Measurements from ENCODE around the gene TSHZ3.

The TSHZ3 gene

DNA sequence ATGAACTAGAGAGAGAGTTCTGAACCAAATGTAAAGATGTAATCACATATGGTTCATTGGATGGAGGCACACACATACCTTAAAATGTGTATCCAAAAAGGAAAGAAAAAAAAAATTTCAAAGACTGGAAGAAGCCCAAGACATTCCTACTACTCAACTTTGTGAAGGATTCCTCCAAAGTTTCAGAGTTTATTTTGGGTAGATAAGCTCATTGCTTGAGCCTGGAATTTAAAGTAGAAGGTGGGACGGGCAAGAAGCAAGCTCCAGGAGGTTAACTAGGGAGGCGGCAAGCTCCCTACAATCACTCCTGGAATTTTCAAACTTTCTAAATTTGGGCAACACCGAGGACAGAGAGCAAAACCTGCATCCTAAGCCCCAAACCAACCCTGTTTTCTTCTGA lies 1.9 kb downstream of the TSHZ3 start:
- Histone ChIP-seq H3K4me1 (ENCODE audit: control insufficient read depth, insufficient read depth, low read length) (peaks cover 32% of the 10 kb centered on the region), H3K27me3 (ENCODE audit: control insufficient read depth in 1 of 2, insufficient read depth in 2 of 2, low read length in 2 of 2) (no peaks in the 10 kb centered on the region), H3K9ac (ENCODE audit: low read length in 2 of 2) (peak overlapping the region in 1 of 2 donors; percentile 52), H3K27ac (ENCODE audit: low read length) (peak overlapping the region; percentile 67), H3K4me3 (ENCODE audit: low read length in 2 of 2) (peak overlapping the region; percentile 60 to 83), H3K9me3 (ENCODE audit: control insufficient read depth in 2 of 2, low read length in 2 of 2) (no peaks in the 10 kb centered on the region), H3K36me3 (ENCODE audit: control insufficient read depth in 2 of 2, insufficient read depth in 2 of 2, low read length in 2 of 2) (no peaks in the 10 kb centered on the region)

DNA sequence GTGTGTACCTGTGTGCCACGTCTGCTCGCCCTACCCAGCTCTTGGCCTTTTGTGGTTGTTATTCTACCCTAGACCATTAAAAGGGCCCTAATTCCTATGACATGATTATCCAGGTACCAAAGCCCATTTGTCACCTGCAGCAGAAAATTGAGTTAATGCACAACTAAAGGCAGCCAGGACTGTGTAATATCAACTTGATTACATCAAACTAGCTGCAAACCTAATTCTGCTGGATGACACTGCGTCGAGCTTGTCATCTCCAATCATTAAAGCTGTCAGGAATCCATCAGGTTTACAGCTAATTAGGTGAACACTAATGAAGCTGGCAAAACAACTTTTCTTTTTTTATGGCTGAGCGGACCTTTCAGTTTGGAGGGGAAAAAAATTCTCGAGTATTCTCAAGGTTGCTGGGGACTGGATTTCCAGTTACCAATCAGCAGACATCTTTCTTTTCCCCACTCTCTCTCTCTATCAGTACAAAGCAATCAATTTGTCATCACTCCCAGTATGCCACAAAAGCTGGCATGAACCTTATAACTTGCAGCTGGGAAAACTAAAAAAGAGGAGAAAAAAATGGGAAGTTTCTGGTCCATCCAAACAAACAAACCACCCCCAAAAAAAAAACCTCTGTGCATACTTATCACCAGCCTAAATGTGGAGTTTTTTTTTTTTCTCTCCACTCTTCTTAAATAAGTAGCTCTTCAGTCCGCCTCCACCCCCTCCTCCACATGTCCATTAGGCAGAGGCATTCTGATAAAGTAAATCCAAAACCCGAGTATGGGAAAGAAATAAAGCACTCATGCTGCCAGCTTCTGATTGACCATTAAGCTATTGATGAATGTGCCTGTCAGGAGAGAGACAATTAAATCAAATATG lies 2.8 kb downstream of the TSHZ3 start:
- Histone ChIP-seq H3K27me3 (ENCODE audit: control insufficient read depth in 1 of 2, insufficient read depth in 2 of 2, low read length in 2 of 2) (no peaks in the 10 kb centered on the region), H3K4me3 (ENCODE audit: low read length in 2 of 2) (no peak overlapping the region), H3K36me3 (ENCODE audit: control insufficient read depth in 2 of 2, insufficient read depth in 2 of 2, low read length in 2 of 2) (no peaks in the 10 kb centered on the region), H3K9me3 (ENCODE audit: control insufficient read depth in 2 of 2, low read length in 2 of 2) (no peaks in the 10 kb centered on the region), H3K9ac (ENCODE audit: low read length in 2 of 2) (no peak overlapping the region), H3K27ac (ENCODE audit: low read length) (peak overlapping the region; percentile 31), H3K4me1 (ENCODE audit: control insufficient read depth, insufficient read depth, low read length) (peaks cover 24% of the 10 kb centered on the region)

DNA sequence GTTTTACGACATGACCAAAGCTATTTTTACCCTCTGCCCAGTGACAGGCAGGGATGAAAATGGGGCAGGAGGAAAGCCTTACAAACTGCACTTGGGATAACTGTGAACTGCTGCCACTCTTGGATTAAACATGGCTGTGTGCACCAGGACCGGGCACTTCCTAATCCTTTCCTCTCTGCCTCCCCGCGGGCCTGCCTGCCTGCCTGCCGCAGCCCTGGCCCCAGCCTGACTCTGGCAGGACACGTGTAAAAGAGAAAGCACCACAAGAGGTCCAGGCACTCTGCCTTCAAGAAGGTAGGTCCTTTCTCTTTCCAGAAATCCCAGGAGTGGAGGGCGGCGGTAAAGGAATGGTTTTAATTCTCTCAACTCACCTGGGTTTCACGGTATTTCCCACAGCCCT lies 4.8 kb downstream of the TSHZ3 start:
- Histone ChIP-seq H3K27ac (ENCODE audit: low read length) (peak overlapping the region; percentile 64), H3K27me3 (ENCODE audit: control insufficient read depth in 1 of 2, insufficient read depth in 2 of 2, low read length in 2 of 2) (no peaks in the 10 kb centered on the region), H3K9me3 (ENCODE audit: control insufficient read depth in 2 of 2, low read length in 2 of 2) (no peaks in the 10 kb centered on the region), H3K4me3 (ENCODE audit: low read length in 2 of 2) (peak overlapping the region in 1 of 2 donors; percentile 35), H3K9ac (ENCODE audit: low read length in 2 of 2) (peak overlapping the region in 1 of 2 donors; percentile 13), H3K36me3 (ENCODE audit: control insufficient read depth in 2 of 2, insufficient read depth in 2 of 2, low read length in 2 of 2) (no peaks in the 10 kb centered on the region), H3K4me1 (ENCODE audit: control insufficient read depth, insufficient read depth, low read length) (peaks cover 42% of the 10 kb centered on the region)

DNA sequence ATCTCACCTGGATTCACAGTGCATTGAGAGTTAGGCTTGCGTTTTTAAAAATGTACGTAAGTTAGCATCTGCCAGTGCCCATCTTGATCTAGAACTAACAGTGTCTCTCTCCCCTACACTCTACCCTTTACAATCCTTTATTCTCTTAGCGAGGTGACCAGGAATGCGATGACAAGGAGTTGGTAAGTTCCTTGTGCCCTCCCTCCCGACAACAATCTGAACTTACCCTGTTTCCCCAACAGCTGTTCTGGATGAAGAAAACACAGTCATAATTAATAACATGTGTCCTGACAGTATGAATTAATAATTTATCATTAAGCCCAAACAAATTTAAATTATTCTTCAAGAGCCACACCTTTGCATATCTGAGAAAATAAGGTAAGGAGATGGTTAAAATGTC lies 6.3 kb downstream of the TSHZ3 start:
- no peak overlapping the region for H3K4me3 ChIP-seq (ENCODE audit: low read length in 2 of 2)
- no peaks in the 10 kb centered on the region for H3K36me3 ChIP-seq (ENCODE audit: control insufficient read depth in 2 of 2, insufficient read depth in 2 of 2, low read length in 2 of 2)
- no peak overlapping the region for H3K9ac ChIP-seq (ENCODE audit: low read length in 2 of 2)
- peaks cover 53% of the 10 kb centered on the region for H3K4me1 ChIP-seq (ENCODE audit: control insufficient read depth, insufficient read depth, low read length)
- H3K27me3 ChIP-seq (ENCODE audit: control insufficient read depth in 1 of 2, insufficient read depth in 2 of 2, low read length in 2 of 2): no peaks in the 10 kb centered on the region
- no peaks in the 10 kb centered on the region for H3K9me3 ChIP-seq (ENCODE audit: control insufficient read depth in 2 of 2, low read length in 2 of 2)
- H3K27ac ChIP-seq (ENCODE audit: low read length): no peak overlapping the region

DNA sequence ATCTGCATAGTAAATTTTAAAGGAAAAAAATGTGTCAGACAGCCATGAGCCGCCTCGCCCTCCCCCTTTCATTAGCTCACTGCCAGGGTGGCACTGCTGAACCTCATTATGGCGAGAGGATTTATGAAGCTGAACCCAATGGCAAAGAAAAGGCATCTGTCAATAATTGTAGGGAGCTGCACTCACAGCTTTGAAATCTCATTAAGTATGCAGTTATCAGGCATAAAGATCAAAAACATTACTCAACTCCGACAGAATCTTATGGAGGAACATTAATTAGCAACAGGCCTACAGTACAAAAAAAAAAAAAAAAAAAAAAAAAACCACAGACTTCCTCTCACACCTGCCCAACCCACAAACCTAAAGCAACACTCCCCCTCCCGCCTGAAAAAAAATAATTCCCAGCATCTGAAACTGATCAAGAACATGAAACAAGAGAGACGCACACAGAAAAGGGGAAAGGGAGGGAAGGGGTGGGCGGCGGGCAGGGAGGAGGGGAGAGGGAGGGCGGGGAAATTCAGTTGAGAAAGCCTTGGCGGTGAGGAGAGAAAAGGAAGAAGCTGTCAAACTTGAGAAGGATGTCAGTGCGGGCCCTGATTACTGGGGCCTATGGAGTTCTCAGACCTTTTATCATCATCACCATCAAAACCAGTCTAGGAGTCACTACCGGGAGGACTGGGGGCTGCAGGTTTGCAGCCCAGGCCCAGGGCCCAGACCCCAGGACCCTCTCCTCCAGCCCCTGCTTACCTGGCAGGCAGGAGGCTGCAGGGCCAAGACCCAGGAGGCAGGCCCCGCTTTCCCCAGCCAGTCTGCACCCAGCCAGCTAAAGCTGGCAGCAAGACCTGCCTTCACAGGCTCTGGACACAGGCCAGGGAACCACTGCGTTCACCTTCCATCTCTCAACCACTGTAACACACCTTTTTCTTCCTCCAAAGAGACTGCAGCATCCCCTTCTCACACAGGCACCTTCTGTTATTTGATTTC lies 8.9 kb downstream of the TSHZ3 start:
- H3K27ac ChIP-seq (ENCODE audit: low read length): peak overlapping the region; percentile 69
- no peaks in the 10 kb centered on the region for H3K36me3 ChIP-seq (ENCODE audit: control insufficient read depth in 2 of 2, insufficient read depth in 2 of 2, low read length in 2 of 2)
- peaks cover 58% of the 10 kb centered on the region for H3K4me1 ChIP-seq (ENCODE audit: control insufficient read depth, insufficient read depth, low read length)
- H3K27me3 ChIP-seq (ENCODE audit: control insufficient read depth in 1 of 2, insufficient read depth in 2 of 2, low read length in 2 of 2): no peaks in the 10 kb centered on the region
- peak overlapping the region in 1 of 2 donors; percentile 66 for H3K4me3 ChIP-seq (ENCODE audit: low read length in 2 of 2)
- no peaks in the 10 kb centered on the region for H3K9me3 ChIP-seq (ENCODE audit: control insufficient read depth in 2 of 2, low read length in 2 of 2)
- no peak overlapping the region for H3K9ac ChIP-seq (ENCODE audit: low read length in 2 of 2)

DNA sequence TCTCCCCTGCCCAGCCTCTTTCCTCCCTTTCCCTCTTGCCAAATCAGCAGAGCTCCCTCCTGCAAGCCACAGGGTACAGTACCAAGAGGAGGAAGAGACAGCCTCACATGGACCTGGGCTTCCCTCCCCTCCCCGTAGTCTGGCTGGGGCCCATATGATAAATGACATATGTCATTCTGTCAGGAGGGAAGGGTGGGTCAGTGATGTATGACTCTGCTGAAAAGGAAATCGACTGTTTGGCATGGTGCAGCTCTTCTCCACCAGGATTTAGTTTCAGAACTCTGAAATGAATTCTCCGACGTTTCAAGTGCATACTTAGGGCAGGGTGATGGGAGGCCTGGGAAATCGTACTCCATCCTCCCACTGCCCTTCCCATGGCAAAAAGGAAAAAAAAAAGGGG lies 9.8 kb downstream of the TSHZ3 start:
- Histone ChIP-seq H3K4me3 (ENCODE audit: low read length in 2 of 2) (peak overlapping the region; percentile 59 to 66), H3K27ac (ENCODE audit: low read length) (peak overlapping the region; percentile 69), H3K9me3 (ENCODE audit: control insufficient read depth in 2 of 2, low read length in 2 of 2) (no peaks in the 10 kb centered on the region), H3K4me1 (ENCODE audit: control insufficient read depth, insufficient read depth, low read length) (peaks cover 54% of the 10 kb centered on the region), H3K9ac (ENCODE audit: low read length in 2 of 2) (peak overlapping the region; percentile 4 to 42), H3K27me3 (ENCODE audit: control insufficient read depth in 1 of 2, insufficient read depth in 2 of 2, low read length in 2 of 2) (no peaks in the 10 kb centered on the region), H3K36me3 (ENCODE audit: control insufficient read depth in 2 of 2, insufficient read depth in 2 of 2, low read length in 2 of 2) (no peaks in the 10 kb centered on the region)

DNA sequence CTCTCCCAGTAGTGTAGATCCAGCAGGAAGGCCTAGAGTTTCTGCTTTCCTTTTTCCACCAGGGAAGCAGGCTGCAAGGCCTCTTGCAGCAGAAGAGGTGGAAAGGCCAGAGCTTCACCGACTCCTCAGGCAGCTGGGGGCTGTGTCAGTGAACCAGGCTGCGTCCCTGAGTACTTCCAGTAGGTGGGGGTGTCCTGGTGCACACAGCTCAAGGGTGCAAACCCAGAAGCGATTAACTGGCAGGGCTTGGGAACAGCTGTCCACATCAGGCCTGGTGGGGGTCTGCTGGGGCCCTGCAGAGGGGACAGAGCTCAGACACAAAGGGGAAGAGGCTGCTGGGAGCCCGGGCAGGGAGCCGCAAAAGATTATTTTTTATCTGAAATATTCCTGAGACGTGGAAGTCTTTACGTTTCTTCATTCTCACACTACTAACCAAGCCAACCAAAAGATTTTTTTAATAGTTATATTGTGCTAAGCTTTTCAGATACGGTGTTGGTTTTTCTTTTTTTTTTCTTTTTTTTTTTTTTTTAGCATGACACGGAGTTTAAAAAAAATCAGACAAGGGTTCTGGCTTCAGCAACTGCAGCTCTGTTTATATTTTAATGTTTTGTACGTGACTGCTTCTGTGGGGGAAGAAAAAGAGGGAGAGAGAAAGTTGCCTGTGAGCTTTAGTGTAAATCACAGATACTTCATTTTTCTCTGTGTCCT lies 11.0 kb downstream of the TSHZ3 start:
- no peaks in the 10 kb centered on the region for H3K36me3 ChIP-seq (ENCODE audit: control insufficient read depth in 2 of 2, insufficient read depth in 2 of 2, low read length in 2 of 2)
- peak overlapping the region; percentile 41 to 55 for H3K9ac ChIP-seq (ENCODE audit: low read length in 2 of 2)
- no peaks in the 10 kb centered on the region for H3K9me3 ChIP-seq (ENCODE audit: control insufficient read depth in 2 of 2, low read length in 2 of 2)
- H3K27ac ChIP-seq (ENCODE audit: low read length): peak overlapping the region; percentile 80
- H3K4me3 ChIP-seq (ENCODE audit: low read length in 2 of 2): peak overlapping the region; percentile 38 to 66
- peaks cover 53% of the 10 kb centered on the region for H3K4me1 ChIP-seq (ENCODE audit: control insufficient read depth, insufficient read depth, low read length)
- no peaks in the 10 kb centered on the region for H3K27me3 ChIP-seq (ENCODE audit: control insufficient read depth in 1 of 2, insufficient read depth in 2 of 2, low read length in 2 of 2)

DNA sequence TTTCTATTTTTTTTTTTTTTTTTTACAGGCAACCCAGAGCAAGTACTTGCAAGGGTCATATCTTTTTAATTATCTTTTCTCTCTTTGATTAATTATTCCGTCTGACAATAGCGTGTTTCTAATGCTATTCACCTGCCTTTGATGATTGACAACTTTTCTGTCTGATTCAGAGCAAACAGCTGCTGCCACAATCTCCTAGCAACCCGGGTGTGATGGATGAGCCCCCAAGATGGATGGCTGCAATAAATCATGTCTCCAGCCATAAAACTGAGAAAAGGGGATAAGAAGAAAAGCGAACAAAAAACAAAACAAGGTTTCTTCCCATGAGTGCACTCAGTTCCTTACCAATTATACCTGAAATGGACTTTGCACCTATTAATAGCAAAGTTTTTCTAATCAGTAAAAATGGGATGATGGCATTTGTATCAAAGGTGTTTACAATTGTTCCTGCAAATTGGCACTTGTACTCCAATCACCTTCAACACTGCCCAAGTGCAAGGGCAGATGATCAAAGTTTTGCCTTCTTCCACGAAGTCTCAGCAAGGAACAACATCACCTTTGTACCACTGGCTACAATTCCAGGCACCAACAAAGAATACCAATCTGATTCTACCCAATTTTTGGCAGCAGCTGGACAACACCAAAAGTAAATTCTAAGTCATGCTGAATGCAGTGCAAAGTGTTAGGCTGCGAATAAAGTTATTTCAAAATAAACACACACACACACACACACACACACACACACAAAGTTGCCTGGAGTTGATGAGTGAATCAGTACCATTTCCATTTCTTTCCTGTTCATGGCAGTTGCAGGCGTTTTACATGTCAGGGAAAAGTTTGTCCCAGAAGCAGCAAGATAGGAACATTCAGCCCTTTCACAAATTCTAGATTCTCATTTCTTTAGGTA lies 12.0 kb downstream of the TSHZ3 start:
- no peaks in the 10 kb centered on the region for H3K36me3 ChIP-seq (ENCODE audit: control insufficient read depth in 2 of 2, insufficient read depth in 2 of 2, low read length in 2 of 2)
- no peaks in the 10 kb centered on the region for H3K9me3 ChIP-seq (ENCODE audit: control insufficient read depth in 2 of 2, low read length in 2 of 2)
- peak overlapping the region in 1 of 2 donors; percentile 41 for H3K9ac ChIP-seq (ENCODE audit: low read length in 2 of 2)
- H3K4me1 ChIP-seq (ENCODE audit: control insufficient read depth, insufficient read depth, low read length): peaks cover 60% of the 10 kb centered on the region
- H3K27me3 ChIP-seq (ENCODE audit: control insufficient read depth in 1 of 2, insufficient read depth in 2 of 2, low read length in 2 of 2): no peaks in the 10 kb centered on the region
- peak overlapping the region; percentile 80 for H3K27ac ChIP-seq (ENCODE audit: low read length)
- H3K4me3 ChIP-seq (ENCODE audit: low read length in 2 of 2): no peak overlapping the region

DNA sequence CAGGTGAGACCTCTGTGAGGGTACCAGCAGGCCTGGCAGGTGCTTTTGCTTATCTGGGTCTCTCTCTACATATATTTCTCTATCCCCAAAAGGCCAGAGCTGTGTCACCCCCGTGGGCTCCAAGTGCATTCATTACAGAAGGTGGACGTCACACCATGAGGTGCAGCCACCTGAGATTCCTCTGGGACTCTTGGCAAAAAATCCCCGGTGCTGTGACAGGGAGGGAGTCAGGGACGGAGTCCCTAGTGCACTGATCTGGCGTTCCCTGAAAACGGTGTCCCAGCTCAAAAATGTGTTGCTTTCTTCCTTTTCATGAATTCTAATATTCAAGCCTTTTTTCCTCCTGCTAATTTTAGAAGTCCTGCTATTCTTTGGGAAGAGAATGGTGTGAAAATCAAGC lies 13.5 kb downstream of the TSHZ3 start:
- Histone ChIP-seq H3K27ac (ENCODE audit: low read length) (no peak overlapping the region), H3K27me3 (ENCODE audit: control insufficient read depth in 1 of 2, insufficient read depth in 2 of 2, low read length in 2 of 2) (no peaks in the 10 kb centered on the region), H3K4me3 (ENCODE audit: low read length in 2 of 2) (no peak overlapping the region), H3K9me3 (ENCODE audit: control insufficient read depth in 2 of 2, low read length in 2 of 2) (no peaks in the 10 kb centered on the region), H3K9ac (ENCODE audit: low read length in 2 of 2) (no peak overlapping the region), H3K4me1 (ENCODE audit: control insufficient read depth, insufficient read depth, low read length) (peaks cover 67% of the 10 kb centered on the region), H3K36me3 (ENCODE audit: control insufficient read depth in 2 of 2, insufficient read depth in 2 of 2, low read length in 2 of 2) (no peaks in the 10 kb centered on the region)

Measured in stomach smooth muscle (tissue), 2 donors.